Activated gamma-delta T cell (primary cell): ENCODE data around the gene ZNF148.

ENCODE experiments used
- DNase-seq: peaks from one replicate; lab custom pipeline; 2025; lab: John Stamatoyannopoulos, UW

The ZNF148 gene

GRCh38 chr3:125189378-125190165, 185.6 kb downstream of the ZNF148 start:
- no peak for DNase-seq

GRCh38 chr3:125188955-125189354, 186.2 kb downstream of the ZNF148 start:
- no peak for DNase-seq

- DNase-seq: no peak
These were observed 187.6 kb downstream of the ZNF148 start for GRCh38 chr3:125187599-125187910.

- DNase-seq: no peak
These were observed 188.1 kb downstream of the ZNF148 start for GRCh38 chr3:125186800-125187598.

GRCh38 chr3:125186261-125186787, 188.8 kb downstream of the ZNF148 start:
- DNase-seq: no peak

GRCh38 chr3:125185805-125186204, 189.3 kb downstream of the ZNF148 start:
- no peak for DNase-seq

- no peak for DNase-seq
These were observed 195.3 kb downstream of the ZNF148 start for GRCh38 chr3:125179884-125180240.

- DNase-seq: no peak
These were observed 195.8 kb downstream of the ZNF148 start for GRCh38 chr3:125179143-125179883.

GRCh38 chr3:125177746-125178145, 197.4 kb downstream of the ZNF148 start:
- no peak for DNase-seq
